GM21423 (cell line): ENCODE measurements around the gene KBTBD8.

Experiments
- ATAC-seq: cut with Tn5 transposase; IDR thresholded peaks from one replicate; pipeline ENCODE4 v1.9.1; 2021; ENCODE audit warnings: mild to moderate bottlenecking, moderate library complexity; ENCODE audit not compliant: unreplicated experiment

Gene KBTBD8

GRCh38 chr3:66998113-66998903, at the start of gene KBTBD8:
Gene KBTBD8 (plus strand): TSS chr3:66998307. CDS start chr3:66998356, 49 bp downstream.
- peak; percentile 89 for ATAC-seq

DNA sequence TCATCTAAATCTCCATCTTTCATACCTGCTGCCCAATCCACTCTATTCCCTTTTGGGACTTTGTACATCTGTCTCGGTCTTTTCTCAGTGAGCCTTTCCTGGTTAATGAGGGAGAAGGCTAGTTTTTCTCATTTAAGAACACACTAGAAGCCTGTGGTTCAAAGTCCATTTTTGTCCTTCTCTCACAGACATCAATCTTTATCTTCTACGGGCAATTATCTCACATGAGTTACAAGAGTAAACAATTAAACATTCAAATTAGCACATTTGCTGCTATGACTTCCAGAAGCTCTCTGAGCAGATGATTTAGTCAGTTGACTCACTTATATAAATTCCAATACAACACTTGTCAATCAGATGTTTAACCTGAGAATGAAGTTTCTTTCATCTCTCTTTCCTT, 49.3 kb upstream of the KBTBD8 start:
- no peak for ATAC-seq

DNA sequence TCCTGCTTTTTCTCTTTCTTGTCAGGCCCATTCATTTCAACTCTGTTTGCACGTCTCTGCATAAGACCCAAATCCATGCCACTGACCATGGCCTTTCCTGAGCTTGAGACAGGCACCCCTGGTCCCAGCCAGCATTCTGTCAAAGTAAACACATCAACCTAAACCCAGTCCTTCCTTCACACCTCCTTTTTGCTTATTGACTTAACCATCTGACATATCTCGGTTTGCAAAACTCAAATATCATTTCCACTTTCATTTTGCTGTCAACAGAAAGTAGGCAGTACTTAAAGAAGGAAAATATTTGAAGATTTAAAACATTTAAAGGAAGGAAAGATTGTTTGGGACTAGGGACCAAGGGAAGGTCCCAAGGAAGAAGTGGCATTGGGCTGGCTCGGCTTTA, 48.2 kb upstream of the KBTBD8 start:
- no peak for ATAC-seq

- no peak for ATAC-seq
Measured at GRCh38 chr3:66952357-66952756, 45.8 kb upstream of the KBTBD8 start.

DNA sequence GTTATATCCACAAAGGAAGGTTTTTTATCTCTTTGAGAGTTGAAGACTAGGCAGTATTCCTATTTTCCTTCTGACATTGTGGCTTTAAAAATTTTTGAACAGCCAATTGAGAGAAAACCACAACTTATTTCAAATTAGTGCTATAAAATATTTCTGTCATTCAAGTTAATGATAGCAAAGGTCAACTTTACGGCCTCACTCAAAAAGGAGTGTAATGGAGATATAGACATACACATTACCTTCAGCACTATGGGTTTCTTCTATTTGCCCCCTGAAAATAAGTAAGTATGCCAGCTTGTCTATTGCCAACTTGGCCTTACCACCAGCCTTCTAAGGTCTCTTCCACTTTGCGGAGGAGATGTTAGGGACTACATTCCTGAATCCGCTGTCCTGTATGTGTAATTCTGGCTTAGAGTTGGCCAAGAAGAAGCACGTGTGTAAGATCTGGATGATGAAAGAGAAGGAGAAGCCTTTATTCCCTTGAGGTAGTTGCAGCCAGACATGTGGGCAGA, 44.1 kb upstream of the KBTBD8 start:
- ATAC-seq, result no peak

DNA sequence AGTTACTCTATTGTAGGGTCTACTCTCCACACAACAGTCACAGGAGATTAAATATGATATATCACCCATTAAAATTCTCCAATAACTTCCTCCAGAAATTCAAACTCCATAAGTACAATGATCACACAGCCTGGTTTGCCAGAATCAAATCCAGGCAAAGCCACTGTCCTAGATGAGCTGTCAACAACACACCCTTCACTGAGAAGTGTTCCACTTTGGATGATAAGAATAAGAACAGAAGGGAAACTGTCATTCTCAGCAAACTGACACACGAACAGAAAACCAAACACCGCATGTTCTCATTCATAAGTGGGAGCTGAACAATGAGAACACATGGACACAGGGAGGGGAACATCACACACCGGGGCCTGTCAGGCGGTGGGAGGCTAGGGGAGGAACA, 41.4 kb upstream of the KBTBD8 start:
- ATAC-seq, result no peak

DNA sequence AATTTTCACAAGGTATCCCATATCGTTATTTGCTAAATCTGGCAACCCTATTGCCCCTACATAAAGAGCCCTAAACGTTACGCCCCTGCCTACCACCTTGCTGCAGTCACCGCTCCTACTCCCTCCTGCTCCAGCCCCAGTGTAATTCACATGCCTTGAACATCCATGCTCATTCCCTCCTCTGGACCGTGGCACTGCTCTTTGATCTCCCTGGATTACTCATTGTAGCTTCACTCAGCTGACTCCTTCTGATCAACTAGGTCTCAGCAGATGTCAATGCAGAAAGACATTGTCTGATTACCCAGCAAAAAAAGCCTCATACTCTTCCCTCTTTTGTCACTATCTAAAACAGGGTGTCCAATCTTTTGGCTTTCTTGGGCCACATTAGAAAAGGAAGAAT, 40.7 kb upstream of the KBTBD8 start:
- ATAC-seq, result no peak

GRCh38 chr3:66958067-66958466, 40.0 kb upstream of the KBTBD8 start:
- no peak for ATAC-seq

GRCh38 chr3:66962664-66963063, 35.4 kb upstream of the KBTBD8 start:
- no peak for ATAC-seq

GRCh38 chr3:66971245-66971644, 26.9 kb upstream of the KBTBD8 start:
- ATAC-seq, result no peak

DNA sequence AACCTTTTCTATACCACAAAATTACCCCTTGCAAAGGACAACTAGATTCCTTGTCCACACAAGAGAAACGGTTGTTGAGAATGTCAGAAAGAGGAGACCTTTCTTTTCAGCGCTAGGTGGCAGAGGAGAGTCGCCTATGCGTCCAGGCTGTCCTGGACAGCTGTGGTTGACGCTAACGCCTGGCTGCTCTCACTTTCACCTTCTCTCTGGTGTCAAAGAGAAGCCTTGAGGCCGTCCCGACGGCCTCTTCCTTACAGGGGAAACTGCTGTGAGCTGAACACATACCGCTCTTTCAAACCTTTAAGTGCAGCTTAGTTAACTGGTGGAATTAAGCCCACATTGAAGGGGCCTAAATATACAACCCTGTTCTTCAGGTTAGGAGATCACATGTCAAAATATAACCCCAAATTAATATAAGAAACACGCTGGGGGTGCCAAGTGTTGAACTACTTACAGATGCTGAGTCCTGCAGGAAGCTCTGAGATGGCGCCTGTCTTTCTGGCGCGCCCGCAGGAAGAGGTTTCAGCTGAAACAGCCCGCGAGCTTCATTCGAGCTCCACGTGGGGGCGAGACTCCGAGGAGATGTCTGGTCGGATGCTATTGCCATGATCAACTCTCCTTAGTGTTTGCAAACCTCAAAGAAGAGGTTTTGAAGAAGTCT, 26.1 kb upstream of the KBTBD8 start:
- peak; percentile 100 for ATAC-seq

GRCh38 chr3:66980791-66981190, 17.3 kb upstream of the KBTBD8 start:
- no peak for ATAC-seq

- no peak for ATAC-seq
Measured at GRCh38 chr3:66983101-66983500, 15.0 kb upstream of the KBTBD8 start.

DNA sequence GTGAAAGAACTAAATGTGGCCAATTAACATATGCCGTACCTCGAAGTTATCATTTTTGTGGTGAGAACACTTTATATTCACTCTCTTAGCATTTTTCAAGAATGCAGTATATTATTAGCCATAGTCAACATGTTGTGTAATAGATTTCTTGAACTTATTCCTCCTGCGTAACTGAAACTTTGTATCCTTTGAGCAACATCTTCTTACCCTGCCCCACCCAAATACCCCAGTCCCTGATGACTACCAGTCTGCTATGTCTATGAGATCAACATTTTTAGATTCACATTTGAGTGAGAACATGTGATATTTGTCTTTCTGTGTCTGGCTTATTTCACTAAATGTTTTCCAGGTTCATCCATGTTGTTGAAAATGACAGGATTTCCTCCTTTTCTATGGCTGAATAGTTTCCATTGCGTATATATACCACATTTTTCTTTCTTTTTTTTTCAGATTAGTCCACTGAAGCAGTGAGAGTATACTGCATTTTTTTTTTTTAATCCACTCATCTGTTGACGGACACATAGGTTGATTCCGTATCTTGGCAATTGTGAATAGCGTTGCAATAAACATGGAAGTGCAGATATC, 12.7 kb upstream of the KBTBD8 start:
- no peak for ATAC-seq

GRCh38 chr3:66986406-66986805, 11.7 kb upstream of the KBTBD8 start:
- ATAC-seq, result no peak

- ATAC-seq, result no peak
Measured at GRCh38 chr3:66989241-66989640, 8.9 kb upstream of the KBTBD8 start.

GRCh38 chr3:66989860-66990696, 8.0 kb upstream of the KBTBD8 start:
- peak; percentile 77 for ATAC-seq

GRCh38 chr3:66991459-66991858, 6.6 kb upstream of the KBTBD8 start:
- ATAC-seq, result no peak

DNA sequence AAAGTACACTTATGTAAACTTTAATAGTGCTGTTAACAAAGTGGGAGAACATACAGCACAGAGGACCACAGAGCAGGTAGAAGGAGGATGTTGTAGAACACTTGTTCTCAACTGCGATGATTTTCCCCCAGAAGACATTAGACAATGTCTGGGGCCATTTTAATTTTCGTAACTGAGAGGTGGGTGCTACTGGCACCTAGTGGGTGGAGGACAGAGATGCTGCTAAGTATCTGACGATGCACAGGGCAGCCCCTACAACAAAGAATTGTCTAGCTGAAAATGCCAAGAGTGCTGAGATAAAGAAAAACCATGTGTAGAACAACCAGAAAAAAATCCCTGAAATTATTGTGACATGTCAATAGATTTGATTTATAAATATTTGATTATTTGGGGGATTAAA, 5.0 kb upstream of the KBTBD8 start:
- ATAC-seq, result no peak

DNA sequence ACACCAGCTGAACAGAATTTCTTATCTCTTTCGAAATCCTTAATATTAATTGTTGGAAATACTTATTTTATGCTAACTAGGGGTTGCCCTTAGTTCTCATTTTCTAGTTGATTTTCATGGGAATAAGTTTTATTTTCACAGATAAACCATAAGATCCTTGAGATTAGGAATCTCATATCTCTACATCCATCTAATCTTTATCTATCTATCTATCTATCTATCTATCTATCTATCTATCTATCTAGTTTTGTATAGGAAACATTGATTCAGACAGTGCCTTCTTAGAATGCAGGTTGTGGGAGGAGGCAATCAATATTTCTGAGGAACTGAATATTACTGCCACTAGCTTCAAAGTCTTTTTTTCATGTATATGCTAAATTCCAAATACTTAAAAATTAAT, 3.5 kb upstream of the KBTBD8 start:
- no peak for ATAC-seq

DNA sequence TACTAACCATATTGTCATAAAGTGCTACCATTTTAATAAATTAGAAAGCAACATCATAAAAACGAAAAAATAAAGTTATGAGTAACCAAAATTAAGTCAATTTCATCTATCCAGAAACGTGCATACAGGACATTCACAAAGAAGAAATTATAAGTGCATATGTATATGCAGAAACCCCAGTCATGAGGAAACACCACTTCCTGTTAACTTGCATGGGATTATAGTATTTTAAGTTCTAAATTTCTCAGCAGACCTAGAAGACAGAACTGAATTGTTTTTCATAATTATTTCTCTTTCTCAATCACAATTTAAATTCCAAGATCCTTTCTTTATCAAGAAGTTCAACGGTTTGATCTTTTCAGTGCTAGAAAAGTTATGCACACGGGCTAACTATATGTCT, 1.4 kb upstream of the KBTBD8 start:
- no peak for ATAC-seq
